KMS-11 (cell line): ENCODE results near the gene LRIT2.

Source experiments
- H2AFZ ChIP-seq: fragments of 200-600 bp; sonication (generic); 2 replicates; pipeline ENCODE4 v1.6.1; 2016; ENCODE audit warnings: antibody characterized with exemption, mixed run types, low read depth
- H3K27ac ChIP-seq: fragments of 200-600 bp; sonication (generic); 2 replicates; pipeline ENCODE4 v1.6.1; 2016; ENCODE audit warnings: mild to moderate bottlenecking, mixed run types
- H3K27me3 ChIP-seq: fragments of 200-600 bp; sonication (generic); 2 replicates; pipeline ENCODE4 v1.6.1; 2017; ENCODE audit warnings: mild to moderate bottlenecking, low read depth, mixed run types, moderate library complexity; ENCODE audit not compliant: insufficient read depth
- H3K36me3 ChIP-seq: fragments of 200-600 bp; sonication (generic); 2 replicates; pipeline ENCODE4 v1.6.1; 2017; ENCODE audit warnings: mild to moderate bottlenecking, mixed run types; ENCODE audit not compliant: insufficient read depth
- H3K4me1 ChIP-seq: fragments of 200-600 bp; sonication (generic); 2 replicates; pipeline ENCODE4 v1.6.1; 2016; ENCODE audit warnings: mild to moderate bottlenecking, low read depth, mixed run types; ENCODE audit not compliant: poor library complexity, severe bottlenecking
- H3K4me2 ChIP-seq: fragments of 200-600 bp; sonication (generic); 2 replicates; pipeline ENCODE4 v1.7.0; 2016; ENCODE audit warnings: mild to moderate bottlenecking, mixed run types
- H3K4me3 ChIP-seq: fragments of 200-600 bp; sonication (generic); IDR thresholded peaks from 2 replicates; pipeline ENCODE4 v1.6.1; 2017; ENCODE audit warnings: low read depth, low read length, mixed read lengths; ENCODE audit not compliant: insufficient read depth
- H3K79me2 ChIP-seq: fragments of 200-600 bp; sonication (generic); 2 replicates; pipeline ENCODE4 v1.6.1; 2016; ENCODE audit warnings: low read depth, mixed run types; ENCODE audit not compliant: insufficient read depth
- H3K9ac ChIP-seq: fragments of 200-600 bp; sonication (generic); 2 replicates; pipeline ENCODE4 v1.6.1; 2016; ENCODE audit warnings: mild to moderate bottlenecking, mixed run types
- H4K20me1 ChIP-seq: fragments of 200-600 bp; sonication (generic); 2 replicates; pipeline ENCODE4 v1.6.1; 2016; ENCODE audit warnings: mild to moderate bottlenecking, mixed run types; ENCODE audit not compliant: insufficient read depth
- CTCF ChIP-seq: fragments of 200-600 bp; sonication (generic); conservative IDR thresholded peaks from 2 replicates; pipeline ENCODE4 v1.6.1; 2017; ENCODE audit warnings: low read depth, mild to moderate bottlenecking, antibody characterized with exemption, low read length, moderate library complexity, mixed read lengths

The LRIT2 gene

GRCh38 chr10:84200537-84201243 lies 24.7 kb downstream of the LRIT2 start:
- Histone ChIP-seq H3K4me3 (no peak overlapping the region), H4K20me1 (no peaks in the 10 kb centered on the region), H3K27ac (no peak overlapping the region), H3K4me1 (no peaks in the 10 kb centered on the region), H3K9ac (no peak overlapping the region), H2AFZ (no peak overlapping the region), H3K36me3 (no peaks in the 10 kb centered on the region), H3K79me2 (no peaks in the 10 kb centered on the region), H3K4me2 (no peak overlapping the region), H3K27me3 (no peaks in the 10 kb centered on the region)
- no peak for TF ChIP-seq CTCF

GRCh38 chr10:84198206-84198915 lies 27.0 kb downstream of the LRIT2 start:
- Histone ChIP-seq H2AFZ (no peak overlapping the region), H3K27me3 (no peaks in the 10 kb centered on the region), H3K4me2 (no peak overlapping the region), H3K27ac (no peak overlapping the region), H3K9ac (no peak overlapping the region), H3K4me1 (no peaks in the 10 kb centered on the region), H3K36me3 (no peaks in the 10 kb centered on the region), H4K20me1 (no peaks in the 10 kb centered on the region), H3K79me2 (no peaks in the 10 kb centered on the region), H3K4me3 (no peak overlapping the region)
- no peak for TF ChIP-seq CTCF

- no peak overlapping the region for H3K4me2 ChIP-seq
- TF ChIP-seq CTCF = no peak
- H3K27ac ChIP-seq = no peak overlapping the region
- H3K27me3 ChIP-seq = no peaks in the 10 kb centered on the region
- H3K9ac ChIP-seq = no peak overlapping the region
- no peaks in the 10 kb centered on the region for H3K79me2 ChIP-seq
- H3K36me3 ChIP-seq = no peaks in the 10 kb centered on the region
- H4K20me1 ChIP-seq = no peaks in the 10 kb centered on the region
- H3K4me3 ChIP-seq = no peak overlapping the region
- H2AFZ ChIP-seq = no peak overlapping the region
- no peaks in the 10 kb centered on the region for H3K4me1 ChIP-seq
These were observed 27.7 kb downstream of the LRIT2 start for GRCh38 chr10:84197643-84198042.

GRCh38 chr10:84196941-84197340 lies 28.4 kb downstream of the LRIT2 start:
- TF ChIP-seq CTCF = no peak
- H2AFZ ChIP-seq = no peak overlapping the region
- no peaks in the 10 kb centered on the region for H3K36me3 ChIP-seq
- H3K4me1 ChIP-seq = no peaks in the 10 kb centered on the region
- no peak overlapping the region for H3K9ac ChIP-seq
- H3K27me3 ChIP-seq = no peaks in the 10 kb centered on the region
- no peaks in the 10 kb centered on the region for H3K79me2 ChIP-seq
- H3K27ac ChIP-seq = no peak overlapping the region
- no peaks in the 10 kb centered on the region for H4K20me1 ChIP-seq
- H3K4me3 ChIP-seq = no peak overlapping the region
- no peak overlapping the region for H3K4me2 ChIP-seq
